HCT116 (cell line): ENCODE data around the gene RIMBP2.

Source experiments
- ELF1 ChIP-seq: IDR thresholded peaks from 2 replicates; pipeline ENCODE4 v1.6.1; 2012; ENCODE audit warnings: low read depth, borderline replicate concordance
- EZH2 ChIP-seq: fragments of 200-600 bp; sonication (generic); IDR thresholded peaks from 2 replicates; pipeline ENCODE4 v1.6.1; 2017; ENCODE audit warnings: antibody characterized with exemption, mixed run types
- POLR2A ChIP-seq: IDR thresholded peaks from 2 replicates; pipeline ENCODE4 v1.7.0; 2011; ENCODE audit warnings: borderline replicate concordance; ENCODE audit not compliant: insufficient read depth, insufficient read length; ENCODE audit errors: extremely low read depth
- POLR2AphosphoS5 ChIP-seq: IDR thresholded peaks from 2 replicates; pipeline ENCODE4 v1.6.1; 2011; ENCODE audit warnings: mild to moderate bottlenecking, low read depth, low read length, moderate library complexity
- TF ChIP-seq, protein P1 (sequence below), 3 experiments: fragments of 200-600 bp in 1 of 3; sonication (generic) in 1 of 3; IDR thresholded peaks in 2 of 3; conservative IDR thresholded peaks in 1 of 3; 2 replicates each; pipeline ENCODE4 v1.5.1; 2012 to 2017; ENCODE audit warnings: low read depth in 2 of 3, low read length in 2 of 3, antibody characterized with exemption in 1 of 3, borderline replicate concordance in 1 of 3, control low read depth in 1 of 3, mild to moderate bottlenecking in 1 of 3, mixed read lengths in 1 of 3, mixed run types in 1 of 3, moderate library complexity in 1 of 3; ENCODE audit not compliant: insufficient read depth in 1 of 3
- TF ChIP-seq, protein P2 (sequence below): IDR thresholded peaks from 2 replicates; pipeline ENCODE4 v1.6.1; 2012; ENCODE audit warnings: low read depth

DNA sequence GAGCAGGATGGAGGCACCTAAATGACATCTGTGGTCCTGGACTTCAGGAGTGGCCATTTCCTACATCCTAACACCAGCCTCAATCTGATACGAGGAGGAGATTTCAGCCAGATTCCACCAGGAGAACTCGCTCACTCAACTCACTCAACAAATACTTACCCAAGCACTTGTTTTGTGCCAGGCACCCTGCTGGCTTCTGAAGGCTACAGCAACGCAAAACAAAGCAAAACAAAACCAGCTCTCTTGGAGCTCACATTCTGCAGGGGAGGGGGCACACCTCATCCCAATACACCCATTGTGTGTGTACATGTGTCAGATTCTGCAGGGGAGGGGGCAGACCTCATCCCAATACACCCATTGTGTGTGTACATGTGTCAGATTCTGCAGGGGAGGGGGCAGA lies 233.7 kb downstream of the RIMBP2 start:
- no peak for TF ChIP-seq POLR2A
- TF ChIP-seq, protein P1, sequence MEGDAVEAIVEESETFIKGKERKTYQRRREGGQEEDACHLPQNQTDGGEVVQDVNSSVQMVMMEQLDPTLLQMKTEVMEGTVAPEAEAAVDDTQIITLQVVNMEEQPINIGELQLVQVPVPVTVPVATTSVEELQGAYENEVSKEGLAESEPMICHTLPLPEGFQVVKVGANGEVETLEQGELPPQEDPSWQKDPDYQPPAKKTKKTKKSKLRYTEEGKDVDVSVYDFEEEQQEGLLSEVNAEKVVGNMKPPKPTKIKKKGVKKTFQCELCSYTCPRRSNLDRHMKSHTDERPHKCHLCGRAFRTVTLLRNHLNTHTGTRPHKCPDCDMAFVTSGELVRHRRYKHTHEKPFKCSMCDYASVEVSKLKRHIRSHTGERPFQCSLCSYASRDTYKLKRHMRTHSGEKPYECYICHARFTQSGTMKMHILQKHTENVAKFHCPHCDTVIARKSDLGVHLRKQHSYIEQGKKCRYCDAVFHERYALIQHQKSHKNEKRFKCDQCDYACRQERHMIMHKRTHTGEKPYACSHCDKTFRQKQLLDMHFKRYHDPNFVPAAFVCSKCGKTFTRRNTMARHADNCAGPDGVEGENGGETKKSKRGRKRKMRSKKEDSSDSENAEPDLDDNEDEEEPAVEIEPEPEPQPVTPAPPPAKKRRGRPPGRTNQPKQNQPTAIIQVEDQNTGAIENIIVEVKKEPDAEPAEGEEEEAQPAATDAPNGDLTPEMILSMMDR (IDR thresholded peaks at IDR 0.05 in 2 of 3, conservative IDR thresholded peaks at IDR 0.05 in 1 of 3; ENCODE audit: borderline replicate concordance in 1 of 3, insufficient read depth in 1 of 3, low read depth in 2 of 3, low read length in 2 of 3), result no peak
- TF ChIP-seq, protein P2, sequence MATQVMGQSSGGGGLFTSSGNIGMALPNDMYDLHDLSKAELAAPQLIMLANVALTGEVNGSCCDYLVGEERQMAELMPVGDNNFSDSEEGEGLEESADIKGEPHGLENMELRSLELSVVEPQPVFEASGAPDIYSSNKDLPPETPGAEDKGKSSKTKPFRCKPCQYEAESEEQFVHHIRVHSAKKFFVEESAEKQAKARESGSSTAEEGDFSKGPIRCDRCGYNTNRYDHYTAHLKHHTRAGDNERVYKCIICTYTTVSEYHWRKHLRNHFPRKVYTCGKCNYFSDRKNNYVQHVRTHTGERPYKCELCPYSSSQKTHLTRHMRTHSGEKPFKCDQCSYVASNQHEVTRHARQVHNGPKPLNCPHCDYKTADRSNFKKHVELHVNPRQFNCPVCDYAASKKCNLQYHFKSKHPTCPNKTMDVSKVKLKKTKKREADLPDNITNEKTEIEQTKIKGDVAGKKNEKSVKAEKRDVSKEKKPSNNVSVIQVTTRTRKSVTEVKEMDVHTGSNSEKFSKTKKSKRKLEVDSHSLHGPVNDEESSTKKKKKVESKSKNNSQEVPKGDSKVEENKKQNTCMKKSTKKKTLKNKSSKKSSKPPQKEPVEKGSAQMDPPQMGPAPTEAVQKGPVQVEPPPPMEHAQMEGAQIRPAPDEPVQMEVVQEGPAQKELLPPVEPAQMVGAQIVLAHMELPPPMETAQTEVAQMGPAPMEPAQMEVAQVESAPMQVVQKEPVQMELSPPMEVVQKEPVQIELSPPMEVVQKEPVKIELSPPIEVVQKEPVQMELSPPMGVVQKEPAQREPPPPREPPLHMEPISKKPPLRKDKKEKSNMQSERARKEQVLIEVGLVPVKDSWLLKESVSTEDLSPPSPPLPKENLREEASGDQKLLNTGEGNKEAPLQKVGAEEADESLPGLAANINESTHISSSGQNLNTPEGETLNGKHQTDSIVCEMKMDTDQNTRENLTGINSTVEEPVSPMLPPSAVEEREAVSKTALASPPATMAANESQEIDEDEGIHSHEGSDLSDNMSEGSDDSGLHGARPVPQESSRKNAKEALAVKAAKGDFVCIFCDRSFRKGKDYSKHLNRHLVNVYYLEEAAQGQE, result no peak
- TF ChIP-seq ELF1, result no peak
- TF ChIP-seq EZH2, result no peak
- TF ChIP-seq POLR2AphosphoS5, result no peak
